HCT116 (cell line): Measurements from ENCODE around the gene NRBP1. TPM values are rescaled to one million over a fixed set of nuclear protein-coding genes. Genes with fewer than 3 reads are reported as not detected.

Experiments used
- ATAC-seq: fragments of 200-7000 bp; cut with Tn5 transposase; 2 replicates; pipeline ENCODE4 v1.9.1; 2020; ENCODE audit warnings: mild to moderate bottlenecking, moderate library complexity
- BruUV-seq: library from RNA; stranded (reverse); fragments of 400-500 nt; replicated peaks from 2 replicates; lab custom pipeline; 2021; lab: Mats Ljungman, UMichigan
- CTCF ChIA-PET: fragments of 300-600 bp; sonication (Branson Sonifier 250); formaldehyde crosslinking; loops from one replicate; lab custom pipeline; 2021; ENCODE audit warnings: antibody characterized with exemption; lab: Charles Lee
- POLR2A ChIA-PET: fragments of 300-600, 350-600 bp; sonication (Branson Sonifier 250); formaldehyde crosslinking; loops from one replicate; lab custom pipeline; 2021; ENCODE audit warnings: antibody characterized with exemption; lab: Charles Lee
- RAD21 ChIA-PET, 2 experiments: fragments of 300-600 bp; sonication (Branson Sonifier 250); formaldehyde crosslinking; loops; one replicate each; lab custom pipeline; 2023; ENCODE audit warnings: low total read pairs in 2 of 2; ENCODE audit not compliant: uncharacterized antibody in 2 of 2, unreplicated experiment in 2 of 2, low non-redundant PET in 1 of 2; lab: Charles Lee
- DNase-seq: peaks from one replicate; pipeline ENCODE4 v3.0.0-alpha.2; 2010; ENCODE audit warnings: low read depth, low spot score
- H2AFZ ChIP-seq: fragments of 200-600 bp; shearing (Covaris generic), sonication (generic); 2 replicates; pipeline ENCODE4 v1.6.1; 2017; ENCODE audit warnings: low read depth, mixed run types, mixed read lengths, antibody characterized with exemption, low read length; ENCODE audit not compliant: poor library complexity, severe bottlenecking
- H3K27ac ChIP-seq: 2 replicates; pipeline ENCODE4 v1.5.1; 2012; ENCODE audit warnings: low read depth, low read length
- H3K27me3 ChIP-seq: fragments of 200-600 bp; sonication (generic); 2 replicates; pipeline ENCODE4 v1.6.1; 2016; ENCODE audit warnings: mixed run types, low read length, mixed read lengths; ENCODE audit not compliant: insufficient read depth
- H3K36me3 ChIP-seq, 2 experiments: fragments of 200-500 bp in 1 of 2; fragments of 200-600 bp in 1 of 2; sonication (Bioruptor generic) in 1 of 2; sonication (generic) in 1 of 2; 2 replicates each; pipeline versions ENCODE4 v1.5.1 to v1.6.1; 2014 to 2016; ENCODE audit warnings: low read length in 2 of 2, inconsistent platforms in 1 of 2, mixed read lengths in 1 of 2, mixed run types in 1 of 2; ENCODE audit not compliant: insufficient read depth in 2 of 2, control insufficient read depth in 1 of 2
- H3K4me1 ChIP-seq, 2 experiments: fragments of 200-600 bp in 1 of 2; sonication (generic) in 1 of 2; 2 replicates each; pipeline versions ENCODE4 v1.5.1 to v1.6.1; 2012 to 2017; ENCODE audit warnings: low read length in 2 of 2, inconsistent platforms in 1 of 2, mild to moderate bottlenecking in 1 of 2, mixed read lengths in 1 of 2, mixed run types in 1 of 2, moderate library complexity in 1 of 2; ENCODE audit not compliant: insufficient read depth in 2 of 2, control insufficient read depth in 1 of 2
- H3K4me2 ChIP-seq: fragments of 200-600 bp; sonication (generic); 2 replicates; pipeline ENCODE4 v1.6.1; 2017; ENCODE audit warnings: mixed run types, low read length, mixed read lengths
- H3K4me3 ChIP-seq, 2 experiments: fragments of 200-600 bp in 1 of 2; sonication (generic) in 1 of 2; replicated peaks in 1 of 2; 2 replicates each; pipeline ENCODE4 v1.5.1; 2011 to 2016; ENCODE audit warnings: low read length in 2 of 2, control low read depth in 1 of 2, low read depth in 1 of 2, mild to moderate bottlenecking in 1 of 2, mixed read lengths in 1 of 2, mixed run types in 1 of 2
- H3K79me2 ChIP-seq: fragments of 200-600 bp; sonication (generic); 2 replicates; pipeline ENCODE4 v1.6.1; 2017; ENCODE audit warnings: mild to moderate bottlenecking, mixed run types, low read length, moderate library complexity, mixed read lengths; ENCODE audit not compliant: insufficient read depth
- H3K9ac ChIP-seq: fragments of 200-600 bp; sonication (generic); 2 replicates; pipeline ENCODE4 v1.6.1; 2016; ENCODE audit warnings: low read length, mixed read lengths
- H3K9me2 ChIP-seq: fragments of 200-600 bp; sonication (generic), shearing (Covaris generic); 2 replicates; pipeline ENCODE4 v1.6.1; 2017; ENCODE audit warnings: mixed run types, mild to moderate bottlenecking, moderate library complexity; ENCODE audit not compliant: insufficient read depth
- H3K9me3 ChIP-seq, 2 experiments: fragments of 200-500 bp in 1 of 2; fragments of 200-600 bp in 1 of 2; sonication (Bioruptor generic) in 1 of 2; sonication (generic) in 1 of 2; 2 replicates each; pipeline ENCODE4 v1.6.1; 2014 to 2017; ENCODE audit warnings: low read length in 2 of 2, mixed read lengths in 2 of 2, inconsistent platforms in 1 of 2, low read depth in 1 of 2, mild to moderate bottlenecking in 1 of 2, mixed run types in 1 of 2, moderate library complexity in 1 of 2; ENCODE audit not compliant: control insufficient read depth in 1 of 2, insufficient read depth in 1 of 2
- H4K20me1 ChIP-seq: fragments of 200-600 bp; sonication (generic), shearing (Covaris generic); 2 replicates; pipeline ENCODE4 v1.6.1; 2017; ENCODE audit warnings: mixed run types, mild to moderate bottlenecking, moderate library complexity; ENCODE audit not compliant: insufficient read depth
- CBX3 ChIP-seq: IDR thresholded peaks from 2 replicates; pipeline ENCODE4 v1.6.1; 2012; ENCODE audit warnings: low read depth
- EZH2 ChIP-seq: fragments of 200-600 bp; sonication (generic); IDR thresholded peaks from 2 replicates; pipeline ENCODE4 v1.6.1; 2017; ENCODE audit warnings: antibody characterized with exemption, mixed run types
- FOSL1 ChIP-seq: IDR thresholded peaks from 2 replicates; pipeline ENCODE4 v1.6.1; 2012; ENCODE audit warnings: low read depth
- POLR2AphosphoS5 ChIP-seq: IDR thresholded peaks from 2 replicates; pipeline ENCODE4 v1.6.1; 2011; ENCODE audit warnings: mild to moderate bottlenecking, low read depth, low read length, moderate library complexity
- intact Hi-C: fragments of 100-400 bp; cut with micrococcal nuclease; formaldehyde crosslinking; loops from 2 replicates; pipeline ENCODE4 v1.10.0; 2022
- total RNA-seq: library from RNA; stranded (reverse); gene quantifications from one replicate; pipeline ENCODE4 v1.2.1, GENCODE V29; 2021; ENCODE audit not compliant: unreplicated experiment
- TF ChIP-seq, protein P1 (sequence below): IDR thresholded peaks from 2 replicates; pipeline ENCODE4 v1.6.1; 2012; ENCODE audit warnings: low read depth

Gene NRBP1
- total RNA-seq, 1 experiment from 2014 or later = 79.1 TPM

DNA sequence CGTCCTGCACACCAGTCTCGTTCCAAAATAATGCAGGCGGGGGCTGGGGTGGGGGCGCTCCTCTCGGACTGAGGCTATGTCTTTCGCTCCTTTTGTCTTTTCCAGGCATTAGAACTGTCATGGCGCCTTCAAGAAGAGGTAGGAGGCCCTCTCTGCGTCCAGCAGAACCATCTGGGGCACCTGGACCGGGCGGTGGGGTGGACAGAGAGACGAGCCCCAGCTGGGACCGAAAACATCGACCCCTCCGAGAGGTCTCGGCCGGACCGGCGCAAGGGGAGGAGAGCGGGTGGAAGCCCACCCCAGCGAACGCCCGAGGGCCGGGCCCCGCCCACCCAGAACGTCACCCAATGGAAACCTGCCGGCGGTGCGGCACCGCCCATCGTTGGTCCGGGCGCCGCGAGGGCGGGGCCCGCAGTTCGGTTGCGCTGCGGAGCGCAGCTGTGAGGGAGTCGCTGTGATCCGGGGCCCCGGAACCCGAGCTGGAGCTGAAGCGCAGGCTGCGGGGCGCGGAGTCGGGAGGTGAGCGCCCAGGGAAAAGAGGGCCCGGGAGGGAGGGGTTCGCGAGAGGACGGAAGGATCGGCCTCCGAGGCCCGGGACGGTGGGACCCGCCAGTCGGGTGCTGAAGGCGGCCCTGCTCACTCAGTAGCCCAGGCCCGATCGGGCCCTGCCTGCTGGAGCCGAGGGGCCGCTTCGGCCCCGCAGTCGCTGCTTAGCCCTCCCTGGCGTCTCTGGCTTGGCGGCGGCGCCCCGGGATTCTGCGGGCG is at the start of gene NRBP1 (continued):
- TF ChIP-seq, protein P1, sequence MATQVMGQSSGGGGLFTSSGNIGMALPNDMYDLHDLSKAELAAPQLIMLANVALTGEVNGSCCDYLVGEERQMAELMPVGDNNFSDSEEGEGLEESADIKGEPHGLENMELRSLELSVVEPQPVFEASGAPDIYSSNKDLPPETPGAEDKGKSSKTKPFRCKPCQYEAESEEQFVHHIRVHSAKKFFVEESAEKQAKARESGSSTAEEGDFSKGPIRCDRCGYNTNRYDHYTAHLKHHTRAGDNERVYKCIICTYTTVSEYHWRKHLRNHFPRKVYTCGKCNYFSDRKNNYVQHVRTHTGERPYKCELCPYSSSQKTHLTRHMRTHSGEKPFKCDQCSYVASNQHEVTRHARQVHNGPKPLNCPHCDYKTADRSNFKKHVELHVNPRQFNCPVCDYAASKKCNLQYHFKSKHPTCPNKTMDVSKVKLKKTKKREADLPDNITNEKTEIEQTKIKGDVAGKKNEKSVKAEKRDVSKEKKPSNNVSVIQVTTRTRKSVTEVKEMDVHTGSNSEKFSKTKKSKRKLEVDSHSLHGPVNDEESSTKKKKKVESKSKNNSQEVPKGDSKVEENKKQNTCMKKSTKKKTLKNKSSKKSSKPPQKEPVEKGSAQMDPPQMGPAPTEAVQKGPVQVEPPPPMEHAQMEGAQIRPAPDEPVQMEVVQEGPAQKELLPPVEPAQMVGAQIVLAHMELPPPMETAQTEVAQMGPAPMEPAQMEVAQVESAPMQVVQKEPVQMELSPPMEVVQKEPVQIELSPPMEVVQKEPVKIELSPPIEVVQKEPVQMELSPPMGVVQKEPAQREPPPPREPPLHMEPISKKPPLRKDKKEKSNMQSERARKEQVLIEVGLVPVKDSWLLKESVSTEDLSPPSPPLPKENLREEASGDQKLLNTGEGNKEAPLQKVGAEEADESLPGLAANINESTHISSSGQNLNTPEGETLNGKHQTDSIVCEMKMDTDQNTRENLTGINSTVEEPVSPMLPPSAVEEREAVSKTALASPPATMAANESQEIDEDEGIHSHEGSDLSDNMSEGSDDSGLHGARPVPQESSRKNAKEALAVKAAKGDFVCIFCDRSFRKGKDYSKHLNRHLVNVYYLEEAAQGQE = no peak
- TF ChIP-seq CBX3 (no peak; the same call in 1 of the 2 replicates), POLR2AphosphoS5 (peak; percentile 93)

DNA sequence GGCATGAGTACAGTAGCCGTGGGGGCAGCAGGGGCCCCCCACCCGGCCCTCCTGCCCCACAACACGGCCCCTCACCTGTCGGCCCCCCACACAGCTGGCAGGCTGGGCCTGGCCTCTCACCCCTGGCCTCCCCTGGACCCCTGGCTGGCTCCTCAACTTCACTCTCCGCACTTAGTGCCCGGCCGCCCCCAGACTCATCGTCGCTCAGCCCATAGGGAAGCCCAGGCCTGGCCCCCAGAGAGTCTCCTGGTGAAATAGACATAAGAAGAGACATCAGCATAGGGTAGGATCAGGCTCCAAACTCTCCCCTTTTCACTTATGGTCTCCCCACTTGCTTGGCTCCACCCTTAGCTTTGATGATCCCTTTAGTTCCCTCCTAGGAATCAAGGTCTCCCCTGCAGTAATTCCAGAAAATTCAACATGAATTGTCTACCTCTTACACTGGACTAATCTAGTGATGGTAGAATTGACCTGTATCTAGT is 49.6 kb upstream of the NRBP1 start:
- Histone ChIP-seq H2AFZ (no peak overlapping the region), H3K79me2 (peaks cover 18% of the 10 kb centered on the region), H4K20me1 (no peaks in the 10 kb centered on the region), H3K27me3 (no peaks in the 10 kb centered on the region), H3K4me2 (peak overlapping the region; percentile 99), H3K4me3 (peak overlapping the region in 1 of 2 experiments; percentile 72; a peak in 1 of 4 replicates), H3K36me3 (peaks cover 27 to 58% of the 10 kb centered on the region in 2 experiments; a peak in 3 of 4 replicates), H3K9me3 (no peaks in the 10 kb centered on the region), H3K4me1 (peaks cover 3 to 27% of the 10 kb centered on the region in 2 experiments; a peak in 3 of 4 replicates), H3K9ac (peak overlapping the region; percentile 80), H3K27ac (peak overlapping the region; percentile 3), H3K9me2 (no peaks in the 10 kb centered on the region)
- ATAC-seq (no peak), DNase-seq (no peak)
- intact Hi-C loops = no loop called here
- TF ChIP-seq EZH2 = no peak
- TF ChIP-seq, protein P1 = no peak
- TF ChIP-seq FOSL1 = no peak
- no peak for TF ChIP-seq CBX3
- ChIA-PET CTCF (interaction anchor here (1.0 to 2.0 kb wide), 2 partner anchors 7 to 76 kb away, joined by 3 to 6 read pairs; no protein-coding TSS in a partner anchor), RAD21 (no interaction called here), POLR2A (interaction anchor here (1.7 kb wide), 1 partner anchor 9 kb away, joined by 5 read pairs; the partner anchor contains the start of gene EIF2B4)
- BruUV-seq = no TSS peak
